C4-2B (cell line): ENCODE results near the gene TULP4.

ENCODE experiments used
- CTCF ChIP-seq: fragments of 450-650 bp; conservative IDR thresholded peaks from 2 replicates; pipeline ENCODE4 v1.5.1; 2017; ENCODE audit warnings: mild to moderate bottlenecking
- ZFX ChIP-seq: fragments of 450-650 bp; IDR thresholded peaks from 2 replicates; pipeline ENCODE4 v1.6.1; 2017

GRCh38 chr6:158417760-158418098, 105.5 kb downstream of the TULP4 start:
- TF ChIP-seq CTCF (no peak), ZFX (no peak)
